ENCODE data around the gene DYNC2I2. TPM values are rescaled to one million over a fixed set of nuclear protein-coding genes. Genes with fewer than 3 reads are reported as not detected.

Gene DYNC2I2
- total and polyA plus RNA-seq, 2 experiments from 2014 or later: 48.7 to 78.3 TPM

- no peaks in the 10 kb centered on the region for H3K4me1 ChIP-seq (ENCODE audit: insufficient read depth)
- no peaks in the 10 kb centered on the region for H3K9me2 ChIP-seq (ENCODE audit: insufficient read depth)
- H3K27ac ChIP-seq (ENCODE audit: low read depth): no peak overlapping the region
- 0 out of 2 replicates have a peak, but pooled peaks cover 7% of the 10 kb centered on the region for H3F3A ChIP-seq (replicated peaks; ENCODE audit: low read depth)
- Mint-ChIP-seq H3K27me3 (ENCODE audit: insufficient read depth, low read depth, poor library complexity) (peaks cover 4% of the 10 kb centered on the region), H3K4me1 (no peaks in the 10 kb centered on the region), H3K27ac (no peak overlapping the region), H3K36me3 (ENCODE audit: low read depth) (peaks cover 86% of the 10 kb centered on the region), H3K9me3 (no peaks in the 10 kb centered on the region), H3K4me3 (no peak overlapping the region)
- H3K79me2 ChIP-seq (replicated peaks; ENCODE audit: insufficient read depth): no peaks in the 10 kb centered on the region
- peaks cover 77% of the 10 kb centered on the region for H3K36me3 ChIP-seq (ENCODE audit: insufficient read depth)
- no peak overlapping the region for H2AFZ ChIP-seq
- peaks cover 2% of the 10 kb centered on the region; the same call in 1 of the 2 replicates for H4K20me1 ChIP-seq (replicated peaks; ENCODE audit: insufficient read depth)
- no peak for ATAC-seq
- no peaks in the 10 kb centered on the region for H3K27me3 ChIP-seq (ENCODE audit: insufficient read depth)
- H3K4me2 ChIP-seq: no peak overlapping the region
- TF ChIP-seq ZNF462 (CRISPR knock-in tag; IDR thresholded peaks at IDR 0.05) (no peak), NANOG (IDR thresholded peaks at IDR 0.05; ENCODE audit: borderline replicate concordance) (no peak), CREB1 (CRISPR knock-in tag; IDR thresholded peaks at IDR 0.05; ENCODE audit: low read depth) (no peak)
- TF ChIP-seq, protein P1, sequence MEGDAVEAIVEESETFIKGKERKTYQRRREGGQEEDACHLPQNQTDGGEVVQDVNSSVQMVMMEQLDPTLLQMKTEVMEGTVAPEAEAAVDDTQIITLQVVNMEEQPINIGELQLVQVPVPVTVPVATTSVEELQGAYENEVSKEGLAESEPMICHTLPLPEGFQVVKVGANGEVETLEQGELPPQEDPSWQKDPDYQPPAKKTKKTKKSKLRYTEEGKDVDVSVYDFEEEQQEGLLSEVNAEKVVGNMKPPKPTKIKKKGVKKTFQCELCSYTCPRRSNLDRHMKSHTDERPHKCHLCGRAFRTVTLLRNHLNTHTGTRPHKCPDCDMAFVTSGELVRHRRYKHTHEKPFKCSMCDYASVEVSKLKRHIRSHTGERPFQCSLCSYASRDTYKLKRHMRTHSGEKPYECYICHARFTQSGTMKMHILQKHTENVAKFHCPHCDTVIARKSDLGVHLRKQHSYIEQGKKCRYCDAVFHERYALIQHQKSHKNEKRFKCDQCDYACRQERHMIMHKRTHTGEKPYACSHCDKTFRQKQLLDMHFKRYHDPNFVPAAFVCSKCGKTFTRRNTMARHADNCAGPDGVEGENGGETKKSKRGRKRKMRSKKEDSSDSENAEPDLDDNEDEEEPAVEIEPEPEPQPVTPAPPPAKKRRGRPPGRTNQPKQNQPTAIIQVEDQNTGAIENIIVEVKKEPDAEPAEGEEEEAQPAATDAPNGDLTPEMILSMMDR (conservative IDR thresholded peaks at IDR 0.05; ENCODE audit: low read depth in 2 of 2): no peak
- no peak for DNase-seq (ENCODE audit: low spot score)
- no peak overlapping the region for H3K4me3 ChIP-seq
Observed at GRCh38 chr9:128617943-128618342, 38.7 kb downstream of the DYNC2I2 start.
